Stimulated activated CD4-positive, alpha-beta T cell treated with anti-CD3 and anti-CD28 coated beads, Interleukin-1b, Interleukin-23, amount 100 ng/mL, for 48 hours (primary cell): ENCODE results near the gene DNAL1.

ENCODE experiments used
- DNase-seq: peaks from one replicate; pipeline ENCODE4 v3.0.0-alpha.2; 2020

DNAL1 gene

GRCh38 chr14:73744874-73745529, 100.2 kb downstream of the DNAL1 start:
- no peak for DNase-seq

DNA sequence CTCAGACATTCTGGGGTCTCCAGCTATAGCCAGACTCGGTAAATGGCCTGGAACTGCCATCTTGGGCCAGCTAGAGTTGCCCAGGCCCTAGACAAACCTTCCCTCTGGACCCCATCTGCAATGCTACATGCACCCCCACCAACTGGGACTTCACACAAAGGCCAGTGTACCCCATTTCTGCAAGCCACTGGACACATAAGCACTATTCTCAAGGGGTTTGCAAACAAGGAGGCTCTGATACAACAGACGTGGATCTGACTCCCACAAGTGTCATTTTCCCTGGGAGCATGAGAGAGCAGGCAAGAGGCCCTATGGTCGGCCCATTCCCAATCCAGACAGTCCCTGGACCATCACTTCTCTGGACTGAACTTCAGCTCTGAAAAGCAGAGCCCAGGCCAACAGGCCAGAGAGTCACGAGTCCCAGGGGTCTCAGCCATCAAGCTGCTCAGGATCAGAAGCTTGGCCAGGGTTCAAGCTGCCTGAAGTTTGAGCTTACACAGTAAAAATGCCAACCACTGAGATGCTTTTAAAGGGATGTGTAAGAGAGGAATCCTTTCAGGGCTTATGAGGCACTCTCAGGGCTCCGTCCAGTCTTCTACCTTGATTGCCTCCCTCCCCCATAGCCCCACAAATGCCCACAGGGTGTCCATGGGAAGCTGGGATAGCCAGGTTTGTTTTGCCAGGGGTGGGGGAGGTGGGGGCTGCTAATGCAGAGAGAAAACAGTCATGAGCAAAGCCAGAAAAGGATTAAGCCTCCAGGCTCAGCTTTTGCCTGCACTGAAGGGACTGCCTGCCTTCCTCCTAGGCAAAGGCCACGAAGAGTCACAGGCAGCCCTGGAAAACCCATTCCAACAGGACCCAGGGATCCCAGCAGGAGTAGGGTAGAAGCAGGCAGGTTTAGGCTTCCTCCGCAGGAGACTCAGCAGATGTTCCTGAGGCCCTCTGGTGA, 101.1 kb downstream of the DNAL1 start:
- no peak for DNase-seq

DNA sequence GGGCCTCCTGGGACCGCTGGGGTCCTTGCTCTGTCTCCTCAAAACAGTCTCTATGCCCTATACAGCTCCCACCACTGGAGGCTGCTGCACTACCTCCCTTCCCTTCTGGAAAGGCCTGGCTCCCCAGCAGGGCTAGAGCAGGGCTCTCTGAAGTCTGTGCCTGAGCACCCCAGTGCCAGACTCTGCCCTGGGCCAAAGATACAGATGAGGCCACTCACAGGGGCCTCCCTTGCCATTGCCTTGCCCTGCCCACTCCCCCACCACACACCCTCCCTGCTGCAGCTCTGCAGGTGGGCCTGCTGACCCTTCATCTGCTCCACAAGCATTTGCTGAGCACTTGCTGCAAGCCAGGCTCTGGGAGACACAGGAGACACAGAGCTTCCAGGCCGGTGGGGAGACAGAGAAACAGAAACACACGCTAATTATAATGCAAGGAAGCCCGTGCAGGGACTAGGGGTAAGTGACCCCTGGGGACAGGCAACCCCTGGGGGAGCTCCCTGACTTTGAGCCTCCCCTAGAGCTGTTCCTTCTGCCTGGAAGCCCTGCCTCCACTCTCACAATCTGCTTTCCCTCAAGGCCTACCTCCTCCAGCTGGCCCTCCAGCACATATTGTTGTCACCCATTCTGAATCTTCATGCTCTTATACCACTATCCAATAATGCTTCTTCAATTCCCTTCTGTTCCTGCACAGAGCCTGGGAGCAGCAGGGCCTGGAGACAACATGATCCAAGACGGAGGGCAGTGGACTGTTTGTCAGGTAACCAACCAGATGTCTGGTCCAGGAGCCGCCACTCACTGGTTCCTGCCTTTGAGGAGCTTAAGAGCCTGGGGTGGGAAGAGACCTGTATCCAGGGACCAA, 102.0 kb downstream of the DNAL1 start:
- no peak for DNase-seq

DNA sequence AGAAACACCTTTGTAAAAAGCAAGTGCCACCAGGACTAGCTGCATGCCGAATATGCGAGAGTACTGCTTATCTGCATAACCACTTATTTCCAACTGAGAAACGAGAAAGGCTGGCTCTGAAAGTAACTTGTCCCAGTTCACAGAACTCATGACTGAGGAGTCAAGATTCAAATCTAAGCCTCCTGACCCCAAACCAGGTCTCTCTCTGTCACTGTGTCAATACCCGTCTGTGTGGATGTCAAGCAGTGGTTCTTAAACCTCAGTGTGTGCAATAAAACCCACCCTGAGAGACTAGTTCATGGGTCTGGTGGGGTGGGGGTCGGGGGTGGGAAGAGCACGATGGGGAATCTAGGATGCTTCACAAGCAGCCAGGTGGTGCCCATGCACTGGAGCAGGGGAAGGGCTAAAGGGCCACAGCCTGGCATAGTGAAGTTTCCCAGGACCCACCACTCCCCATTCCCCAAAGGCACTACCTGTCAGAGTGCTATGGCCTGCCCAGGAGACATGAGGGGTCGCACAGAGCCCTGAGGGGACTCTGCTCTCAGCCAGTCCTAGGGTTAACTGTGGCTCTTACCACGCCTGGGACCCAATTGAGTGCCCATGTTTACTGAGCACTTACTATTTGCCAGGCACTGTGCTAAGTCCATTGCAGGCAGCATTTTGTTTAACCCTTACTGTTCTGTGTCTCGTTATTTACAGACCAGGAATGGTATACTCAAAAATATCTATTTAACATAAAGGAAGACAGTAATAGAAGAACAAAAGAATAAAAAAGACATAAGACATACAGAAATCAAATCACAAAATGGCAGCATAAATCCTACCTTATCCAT, 102.8 kb downstream of the DNAL1 start:
- DNase-seq: no peak

DNA sequence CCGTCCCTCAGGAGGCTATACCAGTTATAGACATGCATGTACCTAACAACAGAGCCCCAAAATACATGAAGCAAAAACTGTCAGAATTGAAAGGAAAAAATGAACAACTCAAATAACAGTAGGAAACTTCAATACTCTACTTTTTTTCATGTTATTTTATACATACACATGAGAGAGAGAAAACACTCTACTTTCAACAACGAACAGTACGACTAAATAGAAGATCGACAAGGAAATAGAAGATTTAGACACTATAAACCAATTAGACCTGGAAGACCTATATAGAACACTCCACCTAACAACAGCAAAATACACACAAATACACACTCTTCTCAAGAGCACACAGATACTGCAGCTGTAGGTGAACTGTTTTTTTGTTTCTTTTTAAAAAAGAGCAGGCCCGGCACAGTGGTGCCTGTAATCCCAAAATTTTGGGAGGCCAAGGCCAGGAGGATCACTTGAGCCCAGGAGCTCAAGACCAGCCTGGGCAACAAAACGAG, 104.1 kb downstream of the DNAL1 start:
- DNase-seq: no peak

- no peak for DNase-seq
These were observed 105.1 kb downstream of the DNAL1 start for GRCh38 chr14:73749706-73750530.

GRCh38 chr14:73750531-73750901, 105.7 kb downstream of the DNAL1 start:
- DNase-seq: no peak

DNA sequence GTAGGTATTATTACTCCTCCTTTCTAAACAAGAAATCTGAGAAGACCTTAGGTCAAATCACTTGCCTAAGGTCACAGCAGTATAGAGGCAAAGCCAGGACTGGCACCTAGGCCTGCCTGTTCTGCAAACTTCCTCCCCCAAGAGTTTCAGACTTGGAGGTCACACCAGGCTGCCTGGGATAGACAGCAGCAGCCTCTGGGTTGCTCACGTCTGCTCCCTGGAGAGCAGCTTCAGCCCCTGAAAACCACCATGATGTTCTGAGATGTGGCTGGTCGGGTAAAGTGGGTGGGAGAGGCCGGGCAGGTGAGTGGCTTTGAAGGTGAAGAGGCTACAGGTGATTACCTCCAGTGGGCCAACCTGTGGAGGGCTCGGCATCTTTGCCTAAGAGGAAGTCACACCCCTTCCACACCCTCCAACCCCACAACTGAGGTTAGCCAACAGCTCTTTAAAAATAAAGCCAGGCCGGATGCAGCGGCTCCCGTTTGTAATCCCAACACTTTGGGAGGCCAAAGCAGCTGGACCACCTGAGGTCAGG, 106.4 kb downstream of the DNAL1 start:
- no peak for DNase-seq

DNA sequence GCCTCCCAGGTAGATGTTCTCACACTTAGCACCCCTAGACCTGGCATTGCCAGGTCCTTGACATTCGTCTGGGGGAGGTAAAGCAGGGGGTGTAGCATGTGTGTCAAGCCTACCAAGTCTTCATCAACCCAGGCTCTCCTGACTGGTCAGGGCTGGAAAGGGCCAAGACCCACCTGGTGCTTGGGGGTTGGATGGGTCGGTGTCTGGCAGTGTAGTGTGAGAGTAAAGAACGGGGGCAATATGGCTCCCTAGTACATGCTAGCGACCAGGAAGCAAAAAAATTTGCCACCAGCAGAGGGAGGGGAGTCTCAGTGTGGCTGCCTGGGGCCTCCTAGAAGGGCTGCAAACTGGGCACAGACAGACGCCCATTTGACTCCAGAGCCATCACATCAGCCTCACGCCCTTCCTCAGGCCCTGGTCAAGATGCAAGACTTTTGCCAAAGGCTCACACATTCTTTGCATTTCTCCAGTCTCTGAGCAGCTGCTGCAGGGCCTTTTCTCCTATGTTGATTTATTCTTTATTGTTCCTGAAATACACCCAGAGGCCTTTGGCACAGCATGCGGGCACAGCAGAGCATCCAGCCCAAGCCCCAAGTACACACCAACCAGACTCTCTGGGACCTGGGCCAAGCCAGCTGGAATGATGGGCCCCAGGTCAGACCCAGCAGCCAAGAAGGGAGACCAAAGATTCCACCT, 107.7 kb downstream of the DNAL1 start:
- no peak for DNase-seq
